Activated CD8-positive, alpha-beta memory T cell treated with anti-CD3 and anti-CD28 coated beads for 1 hour (primary cell): ENCODE results near the gene RSF1.

Experiments
- DNase-seq, 2 donors: peaks; one replicate each; pipeline ENCODE4 v3.0.0-alpha.2; 2020; ENCODE audit warnings: low read depth in 1 of 2; ENCODE audit errors: extremely low read depth in 1 of 2

The RSF1 gene

DNA sequence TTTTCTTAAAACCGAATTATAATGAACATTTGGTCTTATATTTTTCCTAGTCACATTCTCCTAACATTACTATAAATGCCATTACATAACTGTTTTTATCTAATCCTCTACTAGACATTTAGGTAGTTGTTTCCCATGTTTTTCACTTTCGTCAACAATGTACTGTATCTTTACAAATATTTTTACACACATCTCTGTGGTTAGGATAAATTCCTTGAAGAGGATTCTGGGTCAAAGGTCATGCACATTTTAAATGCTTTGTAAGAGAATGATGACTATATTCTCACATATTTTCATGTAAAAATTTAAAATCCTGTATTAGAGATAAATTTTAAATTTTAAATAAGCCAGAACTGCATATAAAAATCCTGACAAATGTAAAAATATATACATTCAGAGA lies 121.6 kb downstream of the RSF1 start:
- no peak for DNase-seq

DNA sequence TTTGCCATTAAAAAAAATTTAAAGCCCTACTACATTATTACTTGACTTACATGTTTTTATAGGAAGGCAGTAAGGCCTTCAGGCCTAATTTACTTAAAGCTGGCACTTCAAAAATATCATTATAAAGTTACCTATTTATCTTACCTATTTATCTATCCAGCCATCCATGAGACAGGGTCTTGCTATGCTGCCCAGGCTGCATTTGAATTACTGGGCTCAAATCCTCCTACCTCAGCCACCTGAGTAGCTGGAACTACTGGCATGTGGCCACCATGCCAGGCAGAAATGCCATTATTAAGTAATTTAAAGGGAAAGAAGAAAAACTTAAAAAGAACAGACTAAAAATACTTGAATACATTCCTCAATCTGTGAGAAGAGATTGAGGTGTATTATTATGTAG lies 122.7 kb downstream of the RSF1 start:
- no peak for DNase-seq

DNA sequence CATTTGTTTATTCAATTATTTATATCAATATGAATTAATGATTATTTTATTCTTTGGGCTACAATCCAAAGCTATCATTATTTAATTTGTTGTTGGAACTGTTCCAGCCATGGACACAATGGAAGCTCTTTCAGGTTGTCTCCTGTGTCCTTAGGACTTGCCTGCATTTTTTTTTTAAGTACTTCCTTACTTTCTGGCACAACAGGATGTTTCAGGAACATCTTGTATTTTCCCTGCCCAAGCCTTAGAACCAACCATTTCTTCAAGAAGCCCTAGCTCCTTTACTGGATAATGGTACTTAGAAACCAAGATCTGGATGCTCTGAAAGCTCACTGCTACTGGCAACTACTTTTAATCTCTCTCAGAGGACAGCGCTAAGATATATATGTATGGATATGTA lies 125.1 kb downstream of the RSF1 start:
- no peak for DNase-seq

DNA sequence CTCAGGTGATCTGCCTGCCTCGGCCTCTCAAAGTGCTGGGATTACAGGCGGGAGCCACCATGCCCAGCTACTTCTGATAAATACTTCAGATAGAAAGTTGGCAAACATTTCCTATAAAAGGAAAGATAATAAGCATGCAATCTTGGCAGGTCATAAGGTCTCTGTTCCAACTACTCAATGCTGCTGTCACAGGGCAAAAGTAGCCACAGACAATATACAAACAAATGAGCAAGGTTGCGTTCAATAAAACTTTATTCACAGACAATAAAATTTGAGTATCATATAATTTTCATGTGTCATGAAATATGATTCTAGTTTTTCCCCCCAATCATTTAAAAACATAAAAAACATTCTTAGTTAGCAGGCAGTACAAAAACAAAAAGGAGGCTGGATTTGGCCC lies 129.9 kb downstream of the RSF1 start:
- DNase-seq = no peak

DNA sequence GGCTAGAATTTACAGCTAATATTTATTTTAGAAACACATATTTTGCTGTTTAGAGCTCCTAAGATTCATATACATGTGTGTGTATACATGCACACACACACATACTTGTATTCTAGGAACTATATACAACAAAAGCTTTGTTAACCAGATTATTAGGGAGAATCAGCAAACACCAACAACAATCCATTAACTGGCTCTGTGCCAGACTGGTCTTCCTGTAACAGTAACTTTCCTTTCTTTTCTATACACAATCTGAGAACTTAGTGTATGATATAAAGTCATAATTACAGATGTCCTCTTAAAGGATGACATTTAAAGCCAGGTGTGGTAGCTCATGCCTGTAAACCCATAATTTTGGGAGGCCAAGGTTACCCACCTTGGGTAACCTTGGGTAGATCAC lies 133.4 kb downstream of the RSF1 start:
- no peak for DNase-seq

DNA sequence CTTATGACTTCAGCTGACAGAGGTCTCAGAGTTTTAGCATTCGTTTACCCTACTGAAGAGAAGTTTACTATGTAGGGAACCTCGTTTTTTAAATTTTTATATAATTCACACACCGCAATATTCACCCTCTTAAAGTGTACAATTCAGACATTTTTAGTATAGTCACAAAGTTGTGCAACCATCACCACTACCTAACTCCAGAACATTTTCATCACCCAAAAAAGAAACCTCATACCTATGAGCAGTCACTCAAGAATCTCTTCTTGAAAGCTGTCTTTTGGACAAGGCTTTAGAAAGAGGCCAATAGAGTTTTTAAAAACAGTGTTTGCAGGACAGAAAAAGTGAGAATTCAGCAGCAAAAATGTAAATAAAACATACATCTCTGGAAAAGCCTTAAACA lies 143.4 kb downstream of the RSF1 start:
- no peak for DNase-seq

DNA sequence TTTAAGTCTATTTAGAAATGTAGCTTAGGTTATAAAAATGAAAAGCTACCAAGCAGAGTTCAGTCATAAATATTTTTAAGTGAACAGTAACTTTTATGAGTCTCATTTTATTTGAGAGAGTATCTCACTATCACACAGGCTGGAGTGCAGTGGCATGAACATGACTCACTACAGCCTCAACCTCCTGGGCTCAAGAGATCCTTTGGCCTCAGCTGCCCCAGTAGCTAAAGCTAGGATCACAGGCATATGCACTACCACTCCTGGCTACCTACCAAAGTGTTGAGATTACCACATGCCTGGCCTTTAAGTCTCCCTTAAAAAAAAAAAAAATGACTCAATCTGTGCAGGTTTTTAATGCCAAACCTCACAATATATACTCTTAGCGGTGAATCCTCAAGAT lies 148.3 kb downstream of the RSF1 start:
- DNase-seq = no peak

DNA sequence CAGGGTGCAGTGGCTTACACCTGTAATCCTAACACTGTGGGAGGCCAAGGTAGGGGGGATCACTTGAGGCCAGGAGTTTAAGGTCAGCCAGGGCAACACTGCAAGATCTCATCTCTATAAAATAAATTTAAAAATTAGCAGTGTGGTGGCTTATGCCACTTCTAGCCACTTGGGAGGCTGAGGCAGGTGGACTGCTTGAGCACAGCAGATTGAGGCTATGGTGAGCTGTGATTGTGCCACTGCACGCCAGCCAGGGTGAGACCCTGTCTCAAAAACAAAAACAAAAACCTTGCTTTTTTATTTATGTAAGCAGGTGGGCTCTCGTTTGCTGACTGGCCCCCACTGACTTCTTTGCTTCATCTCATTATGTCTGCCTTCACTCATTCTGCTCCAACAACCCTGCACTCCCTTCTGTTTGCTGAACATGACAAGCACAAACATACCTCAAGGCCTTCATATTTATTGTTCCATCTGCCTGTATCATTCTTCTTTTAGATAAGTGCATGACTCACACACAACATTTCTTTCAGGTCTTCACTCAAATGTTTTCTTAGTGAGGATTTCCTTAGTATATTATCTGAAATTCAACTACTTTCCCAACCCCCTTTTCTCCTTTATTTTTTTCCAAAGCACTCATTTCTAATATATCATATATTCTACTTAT lies 150.5 kb downstream of the RSF1 start:
- DNase-seq = no peak

DNA sequence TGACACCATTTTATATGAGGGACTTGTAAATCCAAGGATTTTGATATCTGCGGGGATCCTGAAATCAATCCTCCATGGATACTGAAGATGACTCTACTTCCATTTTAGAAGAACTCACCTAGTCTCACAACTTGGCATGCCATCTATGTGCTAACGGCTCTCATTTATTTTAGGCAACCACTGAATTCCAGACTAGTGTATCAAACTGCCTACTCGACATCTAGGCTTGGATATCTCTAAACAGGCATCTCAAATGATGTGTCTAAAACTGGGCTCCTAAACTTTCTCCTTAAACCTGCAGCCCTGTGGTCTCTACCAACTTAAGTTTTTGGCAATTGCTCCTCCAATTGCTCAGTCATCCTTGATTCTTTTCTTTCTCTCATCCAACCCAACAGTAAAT lies 151.8 kb downstream of the RSF1 start:
- no peak for DNase-seq

DNA sequence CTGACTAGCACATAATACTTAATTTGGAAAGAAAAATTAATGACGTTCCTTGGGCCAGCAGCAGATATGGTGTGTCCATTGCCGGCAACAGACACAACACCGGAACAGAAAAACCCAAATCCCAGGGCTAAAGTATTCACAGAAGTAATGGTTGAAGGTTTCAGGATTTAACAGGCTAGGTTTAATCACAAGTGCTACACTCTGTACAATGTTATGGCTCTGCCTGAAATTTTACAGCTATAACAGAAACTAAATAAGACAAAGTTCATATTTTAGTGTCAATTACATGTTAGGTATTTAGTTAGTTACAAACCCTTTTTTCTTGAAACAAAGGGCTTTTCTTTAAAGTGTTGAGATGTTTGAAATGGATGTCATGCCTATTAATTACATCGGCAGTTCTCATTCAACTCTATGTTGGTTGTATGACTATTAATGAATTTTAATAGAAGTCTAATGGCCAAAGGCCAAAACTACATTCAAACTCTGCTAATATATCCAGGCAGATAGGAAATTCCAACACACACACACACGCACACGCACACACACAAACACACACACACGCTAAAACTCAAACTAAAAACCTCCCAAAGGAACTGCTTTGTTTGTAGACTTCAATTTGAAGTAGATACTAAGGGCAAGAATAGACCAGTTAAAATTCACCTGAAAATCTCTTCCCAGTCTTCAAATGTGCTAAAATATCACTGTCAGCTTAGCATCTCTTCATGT lies 155.1 kb downstream of the RSF1 start:
- DNase-seq = no peak

DNA sequence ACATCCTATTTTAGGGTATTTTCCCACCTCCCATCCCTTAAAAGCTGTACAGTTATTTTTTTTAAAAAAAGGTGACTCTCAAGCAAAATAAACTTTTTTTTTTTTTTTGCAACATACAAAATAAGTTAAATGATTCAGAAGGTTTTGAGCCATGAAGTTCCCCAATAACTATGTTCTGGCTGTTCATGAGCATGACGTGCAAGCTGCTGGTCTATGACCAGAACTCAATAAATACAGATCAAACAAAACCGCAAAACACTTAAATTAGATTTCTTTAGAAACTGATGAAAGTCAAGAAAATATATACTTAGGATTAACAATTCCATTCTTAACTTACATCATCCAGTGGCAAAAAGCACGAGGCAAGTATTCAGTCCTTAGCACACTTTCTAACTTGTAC lies 158.9 kb downstream of the RSF1 start:
- DNase-seq = no peak

DNA sequence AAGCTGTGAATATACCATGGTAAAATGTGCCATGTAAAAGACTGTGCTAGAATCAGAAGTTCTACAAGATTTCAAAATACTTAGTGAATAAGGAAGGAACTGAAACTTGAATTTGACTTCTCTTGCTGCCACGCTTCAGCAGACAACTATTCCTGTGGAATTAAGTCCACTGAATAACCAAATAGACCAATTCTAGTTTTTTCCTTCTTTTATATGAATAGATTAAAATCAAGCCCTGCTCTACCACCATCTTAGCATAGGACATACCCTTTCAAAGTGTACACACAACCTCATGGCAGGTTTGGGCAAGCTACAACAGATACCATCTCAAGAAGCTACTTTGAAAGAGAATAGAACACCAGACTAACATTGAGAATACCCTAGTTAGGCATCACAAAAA lies 159.6 kb downstream of the RSF1 start:
- DNase-seq = no peak

DNA sequence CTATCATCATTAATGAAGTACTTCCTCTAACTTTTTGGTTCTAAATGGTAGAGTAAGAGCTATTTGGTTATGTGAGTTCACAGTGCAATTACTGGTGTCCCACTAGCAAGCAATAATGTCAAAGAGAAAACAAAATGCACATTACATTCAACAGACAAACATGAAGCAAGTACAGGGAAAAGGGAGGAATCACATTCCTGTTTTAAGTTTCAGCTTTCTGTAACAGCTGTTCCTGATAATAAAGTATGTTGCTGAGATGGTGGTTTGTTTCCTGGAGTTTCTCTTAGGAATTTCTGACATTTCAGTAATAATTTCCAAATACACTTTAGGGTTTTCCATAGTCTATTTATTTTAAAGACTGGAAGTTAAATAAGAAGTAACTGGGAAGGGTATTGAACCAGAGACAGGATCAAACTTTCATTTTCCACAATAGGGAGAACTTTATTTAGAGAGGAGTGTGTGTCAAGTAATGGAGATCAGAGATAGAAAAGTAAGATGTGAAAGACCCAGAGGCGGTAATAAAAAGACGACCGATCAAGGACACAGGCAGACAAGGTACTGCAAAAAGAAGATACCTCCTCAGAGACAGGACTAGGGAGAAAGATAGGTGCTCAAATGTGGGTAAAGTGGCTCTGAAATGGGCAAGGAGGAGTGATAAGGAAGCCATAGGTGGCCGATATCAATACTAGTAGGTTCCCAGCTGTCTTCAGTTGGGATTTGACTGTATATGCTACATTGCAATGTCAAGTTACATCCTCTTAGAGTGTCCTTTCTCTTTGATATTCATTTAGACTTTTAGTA lies 162.1 kb downstream of the RSF1 start:
- no peak for DNase-seq

DNA sequence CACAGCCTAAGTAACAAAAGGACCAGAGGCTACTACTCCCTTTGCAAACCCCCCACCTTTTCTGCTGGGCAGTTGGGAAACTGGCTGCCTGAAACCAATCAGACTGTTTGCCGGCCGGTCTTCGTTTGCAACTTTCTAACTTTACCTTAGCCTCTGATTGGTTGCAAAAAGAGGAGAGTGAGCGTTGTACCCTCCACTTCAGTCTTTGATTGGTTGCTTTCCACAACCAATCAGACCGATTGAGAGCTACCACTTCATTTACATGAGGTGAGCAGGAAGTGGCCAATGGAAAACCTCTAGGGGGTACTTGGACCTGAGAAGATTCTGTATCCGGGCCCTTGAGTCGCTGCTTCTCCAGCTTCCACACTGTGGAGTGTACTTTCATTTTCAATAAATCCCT lies 164.2 kb downstream of the RSF1 start:
- DNase-seq = no peak

DNA sequence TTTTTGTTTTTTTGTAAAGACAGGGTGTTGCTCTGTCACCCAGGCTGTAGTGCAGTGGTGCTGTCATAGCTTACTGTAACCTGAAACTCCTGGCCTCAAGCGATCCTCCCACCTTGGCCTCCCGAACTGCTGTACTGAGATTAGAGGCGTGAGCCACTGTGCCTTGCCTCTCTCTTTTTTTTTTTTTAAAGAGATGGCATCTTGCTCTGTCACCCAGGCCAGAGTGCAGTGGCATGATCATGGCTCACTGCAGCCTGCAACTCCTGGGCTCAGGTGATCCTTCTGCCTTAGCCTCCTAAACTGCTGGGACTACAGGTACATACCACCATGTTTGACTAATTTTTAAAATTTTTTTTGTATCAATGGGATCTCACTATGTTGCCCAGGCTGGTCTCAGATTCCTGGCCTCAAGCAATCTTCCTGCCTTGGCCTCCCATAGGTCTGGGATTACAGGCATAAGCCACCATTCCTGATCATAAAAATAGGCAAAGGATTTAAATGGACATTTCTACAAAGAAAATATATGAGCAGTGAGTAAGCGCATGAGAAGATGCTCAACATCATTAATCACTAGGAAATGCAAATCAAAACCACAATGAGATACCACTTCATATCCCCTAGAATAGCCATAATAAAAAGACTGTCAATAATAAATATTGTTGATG lies 165.6 kb downstream of the RSF1 start:
- DNase-seq = no peak

DNA sequence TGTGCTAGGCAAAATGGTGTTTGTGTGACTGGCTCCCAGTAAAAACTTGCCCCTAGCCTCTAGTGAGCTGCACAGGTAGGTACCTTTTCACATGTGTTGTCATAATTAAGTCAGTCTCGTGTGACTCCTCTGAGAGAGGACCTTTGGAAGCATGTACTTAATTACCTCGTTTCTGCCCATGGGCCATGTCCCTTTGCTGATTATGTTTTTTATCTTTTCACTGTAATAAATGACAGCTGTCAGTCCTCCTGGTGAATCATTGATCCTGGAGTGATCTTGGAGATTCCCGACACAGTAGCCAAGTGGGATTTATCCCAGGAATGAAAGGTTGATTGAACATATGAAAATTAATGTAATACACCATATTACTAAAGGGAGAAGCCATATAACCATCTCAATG lies 170.4 kb downstream of the RSF1 start:
- no peak for DNase-seq

DNA sequence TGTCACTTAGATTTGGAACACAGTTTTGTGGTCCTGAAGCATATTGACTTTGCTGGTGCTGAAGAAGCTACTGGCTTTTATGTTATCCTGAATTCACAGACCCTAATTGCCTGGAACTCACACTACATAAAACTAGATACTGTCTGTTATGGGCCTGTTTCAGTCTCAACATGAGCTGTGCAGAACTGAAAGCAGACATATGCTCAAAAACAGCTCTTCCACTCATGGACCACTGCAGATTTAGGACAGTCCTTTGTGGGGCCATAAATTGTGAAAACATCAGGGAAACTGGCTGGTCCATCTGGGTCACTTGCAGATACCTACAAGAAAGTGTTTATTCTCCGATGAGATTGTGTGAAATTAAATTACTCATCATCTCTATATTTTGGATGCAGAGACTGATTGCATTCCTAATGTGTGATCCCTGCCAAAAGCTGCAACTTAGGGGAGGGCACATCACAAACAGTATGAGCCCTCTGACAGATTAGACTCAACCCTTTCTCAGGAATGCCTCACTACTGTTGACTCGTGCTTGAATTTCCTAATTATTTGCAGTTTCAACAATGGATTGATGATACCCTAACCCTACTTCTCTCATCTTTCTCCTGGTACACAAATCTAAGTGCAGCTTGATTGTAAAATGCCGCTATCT lies 172.7 kb downstream of the RSF1 start:
- no peak for DNase-seq

DNA sequence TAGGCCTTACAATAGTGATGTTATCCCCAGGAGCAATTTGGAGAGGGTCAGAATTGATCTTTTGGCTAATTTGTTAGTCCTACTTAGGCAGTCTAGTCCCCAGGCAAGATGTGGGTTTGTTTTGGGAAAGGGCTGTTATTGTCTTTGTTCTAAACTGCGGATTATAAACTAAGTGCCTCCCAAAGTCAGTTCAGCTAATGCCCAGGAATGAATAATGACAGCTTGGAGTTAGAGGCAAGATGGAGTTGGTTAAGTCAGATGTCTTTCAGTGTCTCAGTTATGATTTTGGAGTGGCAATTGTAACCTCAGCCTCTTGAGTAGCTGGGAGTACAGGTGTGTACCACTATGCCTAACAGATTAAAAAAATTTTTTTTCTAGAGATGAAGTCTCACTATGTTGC lies 175.6 kb downstream of the RSF1 start:
- no peak for DNase-seq

DNA sequence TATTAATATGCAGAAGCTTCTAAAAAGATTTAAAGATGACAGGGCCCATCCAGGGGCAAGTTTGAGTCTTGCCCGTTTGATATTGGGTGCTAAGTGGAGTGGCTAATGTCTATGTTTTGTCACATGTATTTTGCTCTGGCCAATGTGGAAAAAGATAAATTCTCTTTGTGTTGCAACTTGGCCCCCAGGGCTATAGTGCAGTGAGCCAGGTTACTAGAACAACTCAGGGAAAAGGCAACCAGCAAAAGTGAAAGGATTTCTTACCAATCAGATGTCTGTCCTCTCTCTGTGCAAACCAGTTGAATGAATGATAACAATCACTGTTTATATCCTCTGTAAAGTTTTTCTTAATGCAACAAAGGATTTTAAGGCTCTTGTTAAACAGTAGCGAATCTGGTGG lies 178.3 kb downstream of the RSF1 start:
- no peak for DNase-seq

DNA sequence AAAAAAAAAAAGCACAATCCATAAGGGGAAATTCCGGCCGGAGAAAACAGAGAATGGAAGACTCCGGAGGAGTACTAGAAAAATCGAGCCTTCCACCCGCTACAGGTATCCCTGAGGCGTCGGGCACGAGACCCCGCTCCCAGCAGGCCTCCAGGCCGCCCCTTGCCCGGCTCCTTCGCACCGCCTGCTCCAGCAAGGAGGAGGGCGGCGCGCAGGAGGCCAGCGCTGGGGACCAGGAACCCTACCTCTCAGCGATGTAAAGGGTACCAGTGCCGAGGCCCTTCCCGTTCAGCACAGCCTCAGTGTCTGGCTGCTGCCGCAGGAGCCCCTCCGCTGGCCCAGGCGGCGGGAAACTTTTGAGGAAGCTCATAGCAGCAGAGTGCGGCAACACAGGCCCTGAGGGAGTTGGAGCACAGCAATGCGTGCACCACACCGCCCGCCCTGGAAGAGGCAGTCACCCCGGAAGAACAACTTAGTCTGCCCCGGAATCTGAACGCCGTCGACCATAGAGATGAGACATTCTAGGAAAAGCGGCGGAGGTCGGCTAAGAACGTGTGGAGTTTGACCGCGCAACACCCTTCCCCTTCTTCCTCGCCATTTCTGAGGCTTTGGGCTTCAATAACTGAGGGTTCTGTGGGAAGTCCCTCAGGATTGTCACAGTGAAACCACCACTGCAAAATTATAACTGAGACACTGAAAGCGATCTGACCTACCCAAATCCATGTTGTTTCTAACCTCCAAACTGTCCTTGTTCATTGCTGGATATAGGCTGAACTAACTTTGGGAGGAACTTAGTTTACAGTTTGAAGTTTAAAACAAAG lies 183.0 kb downstream of the RSF1 start, which contains the start of gene CLNS1A:
Gene CLNS1A, minus strand, starts transcription at position 450 of the 821 bp plus-strand sequence. Its CDS starts 80 bp downstream, at position 370.
- DNase-seq = peak; percentile 40 to 62
